GM12878 (cell line): ENCODE results near the gene KIRREL3. TPM values are rescaled to one million over a fixed set of nuclear protein-coding genes. Genes with fewer than 3 reads are reported as not detected.

Source experiments
- ATAC-seq: fragments of 200-7000 bp; cut with Tn5 transposase; 3 replicates; pipeline ENCODE4 v1.9.1; 2020; ENCODE audit warnings: mild to moderate bottlenecking, moderate library complexity
- BruUV-seq: library from RNA; stranded (reverse); fragments of 400-500 nt; replicated peaks from 2 replicates; lab custom pipeline; 2021; lab: Mats Ljungman, UMichigan
- CTCF ChIA-PET: fragments of 300-600 bp; sonication (Branson Sonifier 250); formaldehyde crosslinking; extraction: SDS; loops from one replicate; lab custom pipeline; 2021; ENCODE audit warnings: inconsistent platforms; lab: Yijun Ruan, JAX
- POLR2A ChIA-PET: fragments of 350-600 bp; formaldehyde crosslinking; extraction: SDS; loops from one replicate; lab custom pipeline; 2021; ENCODE audit warnings: inconsistent platforms; lab: Charles Lee
- RAD21 ChIA-PET: fragments of 300-600 bp; sonication (Branson Sonifier 250); formaldehyde crosslinking; loops from one replicate; lab custom pipeline; 2023; ENCODE audit warnings: antibody characterized with exemption; ENCODE audit not compliant: unreplicated experiment; lab: Charles Lee
- SMC1A ChIA-PET: fragments of 300-600 bp; sonication (Branson Sonifier 250); formaldehyde crosslinking; loops from one replicate; lab custom pipeline; 2023; ENCODE audit not compliant: unreplicated experiment, uncharacterized antibody; lab: Charles Lee
- DNase-seq: peaks from one replicate; pipeline ENCODE4 v3.0.0-alpha.2; 2011; ENCODE audit warnings: low read depth, low spot score
- FAIRE-seq: peaks from 3 replicates; lab custom pipeline; 2011; peaks lifted over from hg19 to GRCh38; lab: Jason Lieb, UNC
- H2AFZ ChIP-seq: 2 replicates; pipeline ENCODE4 v1.6.0; 2011; ENCODE audit warnings: low read depth, low read length, control low read depth; ENCODE audit not compliant: control insufficient read depth
- H3K27ac ChIP-seq: 2 replicates; pipeline ENCODE4 v1.5.1; 2011; ENCODE audit warnings: control low read depth; ENCODE audit not compliant: control insufficient read depth, insufficient read depth
- H3K27me3 ChIP-seq, 2 experiments: replicated peaks in 1 of 2; 2 replicates each; pipeline versions ENCODE4 v1.6.0 to v1.6.1; 2011; ENCODE audit warnings: low read length in 1 of 2; ENCODE audit not compliant: control insufficient read depth in 2 of 2, insufficient read depth in 2 of 2
- H3K36me3 ChIP-seq, 2 experiments: 2 replicates each; pipeline ENCODE4 v1.5.1; 2011; ENCODE audit warnings: low read length in 1 of 2; ENCODE audit not compliant: control insufficient read depth in 2 of 2, insufficient read depth in 2 of 2
- H3K4me1 ChIP-seq: 2 replicates; pipeline ENCODE4 v1.6.1; 2011; ENCODE audit warnings: mild to moderate bottlenecking, low read length, moderate library complexity, mixed read lengths; ENCODE audit not compliant: control insufficient read depth, insufficient read depth
- H3K4me2 ChIP-seq: 2 replicates; pipeline ENCODE4 v1.6.0; 2011; ENCODE audit warnings: control low read depth; ENCODE audit not compliant: control insufficient read depth, insufficient read depth
- H3K4me3 ChIP-seq: fragments of 200-600 bp; sonication (generic); 2 replicates; pipeline ENCODE4 v1.5.1; 2016
- H3K79me2 ChIP-seq: 2 replicates; pipeline ENCODE4 v1.6.0; 2011; ENCODE audit warnings: low read length; ENCODE audit not compliant: control insufficient read depth, insufficient read depth
- H3K9ac ChIP-seq: 2 replicates; pipeline ENCODE4 v1.8.0; 2011; ENCODE audit warnings: low read length, control low read depth, mixed read lengths; ENCODE audit not compliant: control insufficient read depth, insufficient read depth
- H3K9me3 ChIP-seq: replicated peaks from 3 replicates; pipeline ENCODE4 v1.5.1; 2011; ENCODE audit warnings: mild to moderate bottlenecking, low read length; ENCODE audit not compliant: control insufficient read depth, insufficient read depth
- H4K20me1 ChIP-seq: 2 replicates; pipeline ENCODE4 v1.6.0; 2011; ENCODE audit not compliant: control insufficient read depth, insufficient read depth
- ASH2L ChIP-seq: fragments of 300-600, 200-600 bp; sonication (generic); IDR thresholded peaks from 2 replicates; pipeline ENCODE4 v1.6.1; 2017; ENCODE audit warnings: low read depth, mild to moderate bottlenecking, borderline replicate concordance
- FOS ChIP-seq: IDR thresholded peaks from 3 replicates; pipeline ENCODE4 v1.6.1; 2011; ENCODE audit warnings: borderline replicate concordance; ENCODE audit not compliant: insufficient read length; ENCODE audit errors: extremely low read depth
- HDAC2 ChIP-seq: fragments of 200-600 bp; sonication (generic); IDR thresholded peaks from 2 replicates; pipeline ENCODE4 v1.6.1; 2017
- IKZF2 ChIP-seq, 2 experiments: fragments of 450-650 bp; IDR thresholded peaks; 2 replicates each; pipeline ENCODE4 v1.6.1; 2017; ENCODE audit warnings: mild to moderate bottlenecking in 2 of 2, moderate library complexity in 2 of 2
- MEF2B ChIP-seq: fragments of 450-650 bp; IDR thresholded peaks from 2 replicates; pipeline ENCODE4 v1.6.1; 2018; ENCODE audit warnings: mild to moderate bottlenecking, moderate library complexity; ENCODE audit not compliant: partially characterized antibody, poor library complexity, severe bottlenecking
- NBN ChIP-seq: fragments of 450-650 bp; IDR thresholded peaks from 2 replicates; pipeline ENCODE4 v1.6.1; 2016
- NR2C2 ChIP-seq: IDR thresholded peaks from 2 replicates; pipeline ENCODE4 v1.6.1; 2011; ENCODE audit warnings: borderline replicate concordance, low read depth; ENCODE audit not compliant: control insufficient read depth, insufficient read length
- PAX5 ChIP-seq: IDR thresholded peaks from 2 replicates; pipeline ENCODE4 v1.6.1; 2011; ENCODE audit warnings: low read depth, low read length, borderline replicate concordance
- PML ChIP-seq: IDR thresholded peaks from 2 replicates; pipeline ENCODE4 v1.6.1; 2012; ENCODE audit warnings: low read length, inconsistent platforms
- POLR2AphosphoS5 ChIP-seq: IDR thresholded peaks from 2 replicates; pipeline ENCODE4 v1.6.1; 2011; ENCODE audit warnings: mild to moderate bottlenecking, low read length, inconsistent platforms
- RAD51 ChIP-seq: fragments of 450-650 bp; IDR thresholded peaks from 2 replicates; pipeline ENCODE4 v1.6.1; 2016; ENCODE audit warnings: moderate library complexity, mild to moderate bottlenecking, inconsistent platforms
- RCOR1 ChIP-seq: conservative IDR thresholded peaks from 2 replicates; pipeline ENCODE4 v1.6.1; 2012; ENCODE audit warnings: low read depth, low read length, improper control_type of control experiment
- RFX5 ChIP-seq: IDR thresholded peaks from 2 replicates; pipeline ENCODE4 v1.6.1; 2011; ENCODE audit warnings: low read depth, low read length, improper control_type of control experiment
- SRF ChIP-seq, 2 experiments: IDR thresholded peaks; 2 replicates each; pipeline ENCODE4 v1.6.1; 2011; ENCODE audit warnings: low read depth in 2 of 2, low read length in 2 of 2, mild to moderate bottlenecking in 1 of 2, moderate library complexity in 1 of 2
- TBL1XR1 ChIP-seq: IDR thresholded peaks from 2 replicates; pipeline ENCODE4 v1.6.1; 2012; ENCODE audit warnings: low read depth, low read length, improper control_type of control experiment
- YBX1 ChIP-seq: fragments of 450-650 bp; IDR thresholded peaks from 2 replicates; pipeline ENCODE4 v1.6.1; 2016; ENCODE audit warnings: antibody characterized with exemption
- ZNF217 ChIP-seq: fragments of 450-650 bp; IDR thresholded peaks from 2 replicates; pipeline ENCODE4 v1.6.1; 2017; ENCODE audit warnings: antibody characterized with exemption, mild to moderate bottlenecking
- ZNF622 ChIP-seq: fragments of 450-650 bp; IDR thresholded peaks from 2 replicates; pipeline ENCODE4 v1.6.1; 2017; ENCODE audit warnings: mild to moderate bottlenecking, inconsistent platforms
- WGBS: methylation state at CpG from one replicate; pipeline ENCODE4 v1.1.6; 2016; ENCODE audit warnings: low lambda C conversion rate; ENCODE audit not compliant: insufficient replicate concordance, insufficient coverage; ENCODE audit errors: missing lambda C conversion rate; 5-methylcytosine and 5-hydroxymethylcytosine counted together
- in situ Hi-C: fragments of 300-500 bp; cut with MboI; formaldehyde crosslinking; loops from 9 replicates; pipeline ENCODE4 v1.14.3; 2018; ENCODE audit warnings: mixed read lengths
- intact Hi-C: fragments of 100-400 bp; cut with micrococcal nuclease; formaldehyde crosslinking; loops from one replicate; pipeline ENCODE4 v1.14.2; 2022; ENCODE audit not compliant: unreplicated experiment
- polyA plus RNA-seq, 11 experiments: library from polyadenylated mRNA; depleted of rRNA in 4 of 11; unstranded in 6 of 11; stranded (reverse) in 5 of 11; fragments of >200 nt; fragmentation: Nextera tagmentation in 4 of 11; fragmentation: Illumina TruSeq in 1 of 11; extraction: Ambion mirVana in 4 of 11; extraction: Trizol in 1 of 11; gene quantifications; 1 replicate in 1 of 11; 2 replicates in 10 of 11; pipeline versions ENCODE4 v1.2.1 to v1.2.3, GENCODE V29; 2011 to 2016; ENCODE audit warnings: inconsistent platforms in 2 of 11, missing spikeins in 2 of 11, low read depth in 1 of 11
- total RNA-seq, 4 experiments: library from RNA; depleted of rRNA in 3 of 4; stranded (reverse); fragments of >200 nt in 3 of 4; fragmentation: Illumina TruSeq in 1 of 4; extraction: Trizol in 1 of 4; gene quantifications; 2 replicates each; pipeline versions ENCODE4 v1.2.1 to v1.2.3, GENCODE V29; 2013 to 2021
- TF ChIP-seq, protein P1 (sequence below): fragments of 450-650 bp; formaldehyde crosslinking; IDR thresholded peaks from 2 replicates; pipeline ENCODE4 v1.5.0; 2022; ENCODE audit warnings: mild to moderate bottlenecking, missing genetic modification characterization

KIRREL3 gene
- total and polyA plus RNA-seq, 10 of the 15 experiments (the other 5 are each of a cell fraction or from before 2014, with no cell fraction given) = under 0.01 TPM; not detected in 9

DNA sequence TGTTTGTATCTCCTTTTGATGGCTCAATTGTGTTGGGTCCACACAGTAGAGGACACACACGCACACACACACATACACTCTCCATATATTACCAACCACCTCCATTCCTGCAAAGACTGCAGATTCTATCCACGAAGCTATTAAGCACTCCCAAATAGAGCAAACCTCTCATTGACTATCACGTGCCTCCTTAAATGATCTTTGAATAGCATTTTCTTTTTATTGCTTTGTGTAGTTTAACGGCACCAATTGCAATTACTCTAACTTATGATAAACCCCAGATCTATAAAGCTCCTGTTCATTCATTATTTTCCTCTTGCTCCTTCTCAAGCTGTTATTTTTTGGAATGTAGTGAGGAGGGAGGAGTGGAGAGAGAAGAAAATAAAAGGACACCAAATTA lies 440.3 kb downstream of the KIRREL3 start:
- in situ Hi-C loops (no loop called here), intact Hi-C loops (loop anchor here (10.0 kb wide), 1 partner anchor 115 kb away; no protein-coding TSS in a partner anchor)
- no TSS peak for BruUV-seq
- Histone ChIP-seq H4K20me1 (no peaks in the 10 kb centered on the region), H3K79me2 (no peaks in the 10 kb centered on the region), H3K4me3 (no peak overlapping the region), H2AFZ (no peak overlapping the region), H3K27me3 (peaks cover 0 to 3% of the 10 kb centered on the region in 2 experiments; a peak in 3 of 4 replicates), H3K9ac (no peak overlapping the region), H3K4me1 (no peaks in the 10 kb centered on the region), H3K4me2 (no peak overlapping the region), H3K36me3 (no peaks in the 10 kb centered on the region), H3K27ac (no peak overlapping the region), H3K9me3 (no peaks in the 10 kb centered on the region)
- ChIA-PET CTCF (interaction anchor here (0.8 to 1.5 kb wide), 2 partner anchors 28 to 156 kb away, joined by 3 to 4 read pairs; no protein-coding TSS in a partner anchor), RAD21 (no interaction called here), POLR2A (no interaction called here), SMC1A (no interaction called here)
- FAIRE-seq = no peak
- ATAC-seq = no peak
- WGBS = 16% methylated on average over 4 of the region's 4 CpGs
- no peak for TF ChIP-seq HDAC2
- TF ChIP-seq YBX1 = no peak
- no peak for TF ChIP-seq PML
- no peak for TF ChIP-seq RAD51
- no peak for TF ChIP-seq FOS
- no peak for TF ChIP-seq ZNF622
- no peak for TF ChIP-seq TBL1XR1
- TF ChIP-seq MEF2B = no peak
- TF ChIP-seq NR2C2 = no peak
- TF ChIP-seq ZNF217 = no peak
- no peak for TF ChIP-seq NBN
- no peak for TF ChIP-seq SRF (IDR thresholded peaks at IDR 0.05; ENCODE audit: low read depth in 2 of 2, low read length in 2 of 2)
- TF ChIP-seq, protein P1, sequence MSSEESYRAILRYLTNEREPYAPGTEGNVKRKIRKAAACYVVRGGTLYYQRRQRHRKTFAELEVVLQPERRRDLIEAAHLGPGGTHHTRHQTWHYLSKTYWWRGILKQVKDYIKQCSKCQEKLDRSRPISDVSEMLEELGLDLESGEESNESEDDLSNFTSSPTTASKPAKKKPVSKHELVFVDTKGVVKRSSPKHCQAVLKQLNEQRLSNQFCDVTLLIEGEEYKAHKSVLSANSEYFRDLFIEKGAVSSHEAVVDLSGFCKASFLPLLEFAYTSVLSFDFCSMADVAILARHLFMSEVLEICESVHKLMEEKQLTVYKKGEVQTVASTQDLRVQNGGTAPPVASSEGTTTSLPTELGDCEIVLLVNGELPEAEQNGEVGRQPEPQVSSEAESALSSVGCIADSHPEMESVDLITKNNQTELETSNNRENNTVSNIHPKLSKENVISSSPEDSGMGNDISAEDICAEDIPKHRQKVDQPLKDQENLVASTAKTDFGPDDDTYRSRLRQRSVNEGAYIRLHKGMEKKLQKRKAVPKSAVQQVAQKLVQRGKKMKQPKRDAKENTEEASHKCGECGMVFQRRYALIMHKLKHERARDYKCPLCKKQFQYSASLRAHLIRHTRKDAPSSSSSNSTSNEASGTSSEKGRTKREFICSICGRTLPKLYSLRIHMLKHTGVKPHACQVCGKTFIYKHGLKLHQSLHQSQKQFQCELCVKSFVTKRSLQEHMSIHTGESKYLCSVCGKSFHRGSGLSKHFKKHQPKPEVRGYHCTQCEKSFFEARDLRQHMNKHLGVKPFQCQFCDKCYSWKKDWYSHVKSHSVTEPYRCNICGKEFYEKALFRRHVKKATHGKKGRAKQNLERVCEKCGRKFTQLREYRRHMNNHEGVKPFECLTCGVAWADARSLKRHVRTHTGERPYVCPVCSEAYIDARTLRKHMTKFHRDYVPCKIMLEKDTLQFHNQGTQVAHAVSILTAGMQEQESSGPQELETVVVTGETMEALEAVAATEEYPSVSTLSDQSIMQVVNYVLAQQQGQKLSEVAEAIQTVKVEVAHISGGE = no peak
- no peak for TF ChIP-seq POLR2AphosphoS5
- TF ChIP-seq IKZF2 (IDR thresholded peaks at IDR 0.05) = no peak
- no peak for TF ChIP-seq ASH2L
- no peak for TF ChIP-seq PAX5
- TF ChIP-seq RFX5 = no peak
- TF ChIP-seq RCOR1 = no peak
- no peak for DNase-seq
